NCI-H146 treated with DMSO at 0.1 percent for 48 hours (cell line): ENCODE data around the gene PDE1A.
A peak's percentile ranks its signal among the peaks of the same experiment; 100 is the strongest.

Source experiments
- DNase-seq: peaks from one replicate; lab custom pipeline; 2025; ENCODE audit not compliant: unreplicated experiment; lab: John Stamatoyannopoulos, UW

The PDE1A gene

GRCh38 chr2:182359027-182359989 lies 67.5 kb downstream of the PDE1A start:
- no peak for DNase-seq

- no peak for DNase-seq
Measured at GRCh38 chr2:182358601-182359000, 68.2 kb downstream of the PDE1A start.

- DNase-seq, result no peak
Measured at GRCh38 chr2:182355815-182356214, 71.0 kb downstream of the PDE1A start.

- no peak for DNase-seq
Measured at GRCh38 chr2:182351427-182351826, 75.4 kb downstream of the PDE1A start.

GRCh38 chr2:182349268-182349667 lies 77.6 kb downstream of the PDE1A start:
- DNase-seq, result no peak

GRCh38 chr2:182345384-182345783 lies 81.5 kb downstream of the PDE1A start:
- no peak for DNase-seq

- DNase-seq, result no peak
Measured at GRCh38 chr2:182330451-182331305, 96.2 kb downstream of the PDE1A start.

- no peak for DNase-seq
Measured at GRCh38 chr2:182324665-182325064, 102.2 kb downstream of the PDE1A start.

GRCh38 chr2:182321096-182321495 lies 105.7 kb downstream of the PDE1A start:
- no peak for DNase-seq

GRCh38 chr2:182319556-182320505 lies 107.0 kb downstream of the PDE1A start:
- DNase-seq, result peak; percentile 36

- DNase-seq, result no peak
Measured at GRCh38 chr2:182318466-182319220, 108.2 kb downstream of the PDE1A start.

GRCh38 chr2:182316950-182317349 lies 109.9 kb downstream of the PDE1A start:
- DNase-seq, result no peak

- DNase-seq, result no peak
Measured at GRCh38 chr2:182302972-182303371, 123.9 kb downstream of the PDE1A start.

- DNase-seq, result no peak
Measured at GRCh38 chr2:182302174-182302573, 124.7 kb downstream of the PDE1A start.

GRCh38 chr2:182301093-182301492 lies 125.7 kb downstream of the PDE1A start:
- no peak for DNase-seq

- DNase-seq, result no peak
Measured at GRCh38 chr2:182300608-182301007, 126.2 kb downstream of the PDE1A start.

GRCh38 chr2:182299632-182300031 lies 127.2 kb downstream of the PDE1A start:
- DNase-seq, result no peak

GRCh38 chr2:182298456-182298855 lies 128.4 kb downstream of the PDE1A start:
- DNase-seq, result no peak

GRCh38 chr2:182291296-182291695 lies 135.5 kb downstream of the PDE1A start:
- no peak for DNase-seq

GRCh38 chr2:182283512-182283911 lies 143.3 kb downstream of the PDE1A start:
- DNase-seq, result no peak
